Activated CD4-positive, alpha-beta memory T cell treated with anti-CD3 and anti-CD28 coated beads, Interleukin-2, amount 10 ng/mL, durations not matched to agents 7 days and 5 days (primary cell): ENCODE results near the gene PHLDA1. TPM values are rescaled to one million over a fixed set of nuclear protein-coding genes. Genes with fewer than 3 reads are reported as not detected.
A peak's percentile ranks its signal among the peaks of the same experiment; 100 is the strongest.

Experiments used
- CTCF ChIA-PET: fragments of 350-600 bp; sonication (Branson Sonifier 250); formaldehyde crosslinking; loops from one replicate; lab custom pipeline; 2021; ENCODE audit warnings: antibody characterized with exemption, inconsistent platforms; lab: Charles Lee
- POLR2A ChIA-PET: fragments of 350-600 bp; sonication (Branson Sonifier 250); formaldehyde crosslinking; loops from one replicate; lab custom pipeline; 2021; ENCODE audit warnings: antibody characterized with exemption; lab: Charles Lee
- DNase-seq: peaks from one replicate; pipeline ENCODE4 v3.0.0-alpha.2; 2020
- H3K27ac Mint-ChIP-seq: one replicate; pipeline ENCODE4 v1.8.0; 2021; ENCODE audit warnings: mild to moderate bottlenecking, mixed read lengths
- H3K27me3 Mint-ChIP-seq: one replicate; pipeline ENCODE4 v1.8.0; 2021; ENCODE audit warnings: mixed read lengths
- H3K36me3 Mint-ChIP-seq: one replicate; pipeline ENCODE4 v1.8.0; 2021; ENCODE audit warnings: low read depth, mixed read lengths
- H3K4me1 Mint-ChIP-seq: one replicate; pipeline ENCODE4 v1.8.0; 2021; ENCODE audit warnings: mixed read lengths
- H3K4me3 Mint-ChIP-seq: one replicate; pipeline ENCODE4 v1.8.0; 2021; ENCODE audit warnings: mild to moderate bottlenecking, mixed read lengths
- H3K9me3 Mint-ChIP-seq: one replicate; pipeline ENCODE4 v1.8.0; 2021; ENCODE audit warnings: mixed read lengths
- total RNA-seq, 2 experiments: library from RNA; stranded (reverse); gene quantifications; one replicate each; pipeline ENCODE4 v1.2.3, GENCODE V29; 2021

PHLDA1 gene
- total RNA-seq, 2 experiments from 2014 or later: 42.8 TPM

- Mint-ChIP-seq H3K4me3 (no peak overlapping the region), H3K27ac (no peak overlapping the region), H3K27me3 (no peaks in the 10 kb centered on the region), H3K36me3 (peaks cover 82% of the 10 kb centered on the region), H3K9me3 (peaks cover 5% of the 10 kb centered on the region), H3K4me1 (peaks cover 16% of the 10 kb centered on the region)
- ChIA-PET POLR2A (no interaction called here), CTCF (no interaction called here)
- no peak for DNase-seq
Measured at GRCh38 chr12:76060111-76060510, 28.5 kb upstream of the PHLDA1 start.

DNA sequence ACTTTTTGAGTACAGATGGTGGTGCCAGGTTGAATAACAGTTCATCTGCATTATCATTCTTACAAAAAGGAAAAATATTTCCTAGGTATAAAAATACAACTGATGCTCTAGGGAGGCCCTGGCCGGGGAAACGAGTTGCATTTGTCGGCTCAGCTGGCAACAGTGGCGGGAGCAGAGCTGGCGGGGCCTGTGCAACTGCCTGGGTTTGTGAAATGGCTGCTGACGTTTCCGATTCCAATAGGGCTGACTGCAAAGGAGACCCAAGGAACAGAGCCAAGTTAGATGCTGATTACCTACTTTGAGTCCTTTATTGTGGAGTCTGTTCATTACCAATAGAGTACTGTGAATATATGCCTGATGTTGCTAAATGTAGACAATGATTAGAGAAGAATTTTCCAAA, 25.8 kb upstream of the PHLDA1 start:
- Mint-ChIP-seq H3K27me3 (no peaks in the 10 kb centered on the region), H3K4me1 (peaks cover 11% of the 10 kb centered on the region), H3K4me3 (no peak overlapping the region), H3K9me3 (no peaks in the 10 kb centered on the region), H3K27ac (no peak overlapping the region), H3K36me3 (peaks cover 72% of the 10 kb centered on the region)
- DNase-seq: no peak
- ChIA-PET POLR2A (no interaction called here), CTCF (no interaction called here)

- H3K4me3 Mint-ChIP-seq: no peak overlapping the region
- POLR2A ChIA-PET: no interaction called here
- no peaks in the 10 kb centered on the region for H3K9me3 Mint-ChIP-seq
- H3K36me3 Mint-ChIP-seq: peaks cover 67% of the 10 kb centered on the region
- CTCF ChIA-PET: interaction anchor here (1.3 kb wide), 1 partner anchor 24 kb away, joined by 3 read pairs; the partner anchor contains the start of gene PHLDA1
- H3K27ac Mint-ChIP-seq: no peak overlapping the region
- no peak for DNase-seq
- no peaks in the 10 kb centered on the region for H3K27me3 Mint-ChIP-seq
- peaks cover 7% of the 10 kb centered on the region for H3K4me1 Mint-ChIP-seq
Measured at GRCh38 chr12:76055393-76055792, 23.8 kb upstream of the PHLDA1 start.

DNA sequence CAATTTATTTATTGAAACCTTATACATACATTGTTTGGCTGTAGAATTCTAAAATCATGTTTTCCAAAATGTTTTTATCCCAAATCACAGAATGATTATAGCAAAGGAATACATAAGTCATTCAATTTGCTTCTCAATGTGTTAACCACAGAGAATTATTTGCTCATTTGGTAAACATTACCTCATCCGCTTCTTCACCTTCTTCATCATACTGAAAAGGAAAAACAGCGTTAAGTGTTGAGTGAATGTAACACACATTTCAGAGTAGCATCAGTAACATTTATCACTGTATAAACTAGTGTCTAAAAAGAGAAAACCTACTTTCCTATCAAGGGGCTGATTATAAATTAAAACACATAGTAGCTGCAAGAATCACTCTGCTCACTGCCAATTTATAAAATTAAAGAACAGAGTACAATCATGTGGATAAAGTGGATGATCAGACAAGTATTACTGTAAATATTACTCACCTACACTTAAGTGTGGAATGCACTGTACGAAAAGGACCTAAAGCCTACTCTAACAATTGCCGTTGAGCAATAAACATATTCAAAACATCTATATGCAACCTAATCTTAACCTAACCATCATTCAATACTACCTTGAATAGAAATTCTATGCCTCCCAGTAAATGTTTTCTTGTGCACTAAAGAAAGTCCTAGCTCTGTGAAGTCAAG, 18.1 kb upstream of the PHLDA1 start:
- Mint-ChIP-seq H3K4me3 (no peak overlapping the region), H3K9me3 (no peaks in the 10 kb centered on the region), H3K27ac (no peak overlapping the region), H3K4me1 (peaks cover 7% of the 10 kb centered on the region), H3K36me3 (peaks cover 55% of the 10 kb centered on the region), H3K27me3 (no peaks in the 10 kb centered on the region)
- ChIA-PET POLR2A (interaction anchor here (1.1 to 1.4 kb wide), 2 partner anchors 12 to 17 kb away, joined by 3 to 4 read pairs; no protein-coding TSS in a partner anchor), CTCF (interaction anchor here (0.8 to 1.4 kb wide), 4 partner anchors 18 to 523 kb away, joined by 3 read pairs; partner anchors contain the start of gene PHLDA1)
- DNase-seq: no peak

DNA sequence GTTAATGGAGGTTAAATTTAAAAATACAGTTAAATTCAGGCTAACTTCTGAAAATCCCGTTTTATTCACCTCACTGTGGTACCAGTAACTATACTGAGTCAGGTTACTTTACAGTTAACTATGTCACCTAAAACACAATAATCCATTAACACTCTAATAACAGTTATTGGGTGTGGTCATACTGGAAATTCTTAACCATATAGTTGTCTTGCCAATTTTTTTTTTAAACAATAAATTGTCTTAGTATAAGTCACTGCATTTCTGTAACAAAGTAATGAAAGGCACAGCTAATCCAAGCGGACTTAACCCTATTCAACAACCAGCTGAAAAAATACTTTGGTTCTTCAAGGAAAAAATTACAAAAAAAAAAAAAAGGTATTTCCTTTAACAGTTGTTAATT, 16.2 kb upstream of the PHLDA1 start:
- DNase-seq: no peak
- H3K36me3 Mint-ChIP-seq: peaks cover 52% of the 10 kb centered on the region
- ChIA-PET CTCF (interaction anchor here (0.6 to 1.5 kb wide), 2 partner anchors 16 to 39 kb away, joined by 3 to 6 read pairs; partner anchors contain the start of gene PHLDA1), POLR2A (interaction anchor here (0.6 kb wide), 2 partner anchors 20 to 308 kb away, joined by 3 read pairs; no protein-coding TSS in a partner anchor)
- no peak overlapping the region for H3K27ac Mint-ChIP-seq
- peaks cover 8% of the 10 kb centered on the region for H3K4me1 Mint-ChIP-seq
- no peaks in the 10 kb centered on the region for H3K27me3 Mint-ChIP-seq
- H3K9me3 Mint-ChIP-seq: no peaks in the 10 kb centered on the region
- no peak overlapping the region for H3K4me3 Mint-ChIP-seq

DNA sequence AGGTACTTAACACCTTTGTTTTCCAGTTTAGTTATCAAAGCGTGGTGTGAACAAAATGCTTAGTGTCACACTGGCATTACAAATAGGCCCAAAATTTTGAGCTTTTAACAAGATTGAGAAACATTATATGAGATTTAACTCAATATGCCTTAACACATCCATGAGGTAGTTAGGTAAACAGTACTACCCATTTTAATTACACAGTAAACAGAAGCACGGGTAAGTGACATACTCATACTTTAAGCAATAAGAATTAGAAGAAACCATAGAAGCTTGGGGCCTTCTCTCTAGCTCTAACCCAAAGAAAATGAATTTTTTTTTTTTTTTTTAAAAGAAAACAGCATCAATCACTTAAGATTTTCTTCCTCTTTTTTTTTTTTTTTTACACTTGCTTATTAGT, 15.5 kb upstream of the PHLDA1 start:
- ChIA-PET POLR2A (interaction anchor here (0.6 to 1.2 kb wide), 2 partner anchors 16 to 21 kb away, joined by 3 read pairs; partner anchors contain the start of gene PHLDA1), CTCF (interaction anchor here (0.6 to 1.5 kb wide), 2 partner anchors 14 to 15 kb away, joined by 3 read pairs; partner anchors contain the start of gene PHLDA1)
- H3K27ac Mint-ChIP-seq: no peak overlapping the region
- H3K36me3 Mint-ChIP-seq: peaks cover 45% of the 10 kb centered on the region
- no peak for DNase-seq
- H3K4me1 Mint-ChIP-seq: peaks cover 7% of the 10 kb centered on the region
- no peaks in the 10 kb centered on the region for H3K27me3 Mint-ChIP-seq
- H3K9me3 Mint-ChIP-seq: no peaks in the 10 kb centered on the region
- H3K4me3 Mint-ChIP-seq: no peak overlapping the region

- Mint-ChIP-seq H3K9me3 (no peaks in the 10 kb centered on the region), H3K36me3 (peaks cover 19% of the 10 kb centered on the region), H3K4me1 (peaks cover 2% of the 10 kb centered on the region), H3K4me3 (no peak overlapping the region), H3K27me3 (no peaks in the 10 kb centered on the region), H3K27ac (no peak overlapping the region)
- POLR2A ChIA-PET: interaction anchor here (0.9 kb wide), 2 partner anchors 18 to 532 kb away, joined by 3 to 5 read pairs; partner anchors contain the start of gene KRR1
- no peak for DNase-seq
- CTCF ChIA-PET: interaction anchor here (0.7 to 1.1 kb wide), 2 partner anchors 518 to 558 kb away, joined by 3 read pairs; no protein-coding TSS in a partner anchor
Measured at GRCh38 chr12:76043377-76043776, 11.8 kb upstream of the PHLDA1 start.

- Mint-ChIP-seq H3K27ac (no peak overlapping the region), H3K4me1 (peaks cover 9% of the 10 kb centered on the region), H3K36me3 (peaks cover 16% of the 10 kb centered on the region), H3K4me3 (no peak overlapping the region), H3K27me3 (no peaks in the 10 kb centered on the region), H3K9me3 (no peaks in the 10 kb centered on the region)
- ChIA-PET POLR2A (interaction anchor here (1.2 kb wide), 1 partner anchor 98 kb away, joined by 3 read pairs; no protein-coding TSS in a partner anchor), CTCF (no interaction called here)
- DNase-seq: no peak
Measured at GRCh38 chr12:76042147-76042546, 10.6 kb upstream of the PHLDA1 start.

DNA sequence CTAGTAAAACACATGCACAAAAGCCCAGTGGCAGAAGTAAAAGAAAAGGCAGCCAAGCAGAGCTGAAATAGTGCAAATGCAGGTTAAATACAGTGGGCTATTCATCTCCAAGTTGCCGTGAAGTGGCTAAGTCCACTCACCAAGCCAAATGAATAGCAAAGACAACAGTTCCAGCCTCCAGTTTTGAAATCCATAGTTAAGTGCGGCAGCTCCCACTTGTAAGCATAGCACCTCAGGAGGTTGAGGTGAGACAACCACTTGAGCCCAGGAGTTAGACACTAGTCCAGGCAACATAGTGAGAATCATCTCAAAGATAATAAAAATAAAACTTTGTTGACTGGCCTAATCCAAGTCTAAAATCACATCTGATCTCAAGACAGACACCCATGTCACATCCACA, 9.8 kb upstream of the PHLDA1 start:
- POLR2A ChIA-PET: interaction anchor here (1.0 to 2.4 kb wide), 4 partner anchors 10 to 260 kb away, joined by 3 to 11 read pairs (median 3); partner anchors contain the start of gene PHLDA1
- Mint-ChIP-seq H3K9me3 (no peaks in the 10 kb centered on the region), H3K4me1 (peaks cover 11% of the 10 kb centered on the region), H3K36me3 (peaks cover 10% of the 10 kb centered on the region), H3K27ac (no peak overlapping the region), H3K4me3 (no peak overlapping the region), H3K27me3 (no peaks in the 10 kb centered on the region)
- CTCF ChIA-PET: interaction anchor here (1.0 to 3.5 kb wide), 3 partner anchors 10 to 556 kb away, joined by 3 to 16 read pairs (median 5); partner anchors contain the start of gene PHLDA1
- no peak for DNase-seq

GRCh38 chr12:76040461-76040860, 8.9 kb upstream of the PHLDA1 start:
- no peak overlapping the region for H3K27ac Mint-ChIP-seq
- H3K27me3 Mint-ChIP-seq: no peaks in the 10 kb centered on the region
- no peak overlapping the region for H3K4me3 Mint-ChIP-seq
- ChIA-PET POLR2A (interaction anchor here (0.9 to 2.4 kb wide), 4 partner anchors 9 to 557 kb away, joined by 3 to 11 read pairs (median 3); partner anchors contain the start of genes KRR1 and PHLDA1), CTCF (interaction anchor here (1.0 to 3.5 kb wide), 5 partner anchors 9 to 555 kb away, joined by 3 to 16 read pairs (median 5); partner anchors contain the start of gene PHLDA1)
- peaks cover 10% of the 10 kb centered on the region for H3K36me3 Mint-ChIP-seq
- peaks cover 15% of the 10 kb centered on the region for H3K4me1 Mint-ChIP-seq
- DNase-seq: no peak
- H3K9me3 Mint-ChIP-seq: no peaks in the 10 kb centered on the region

- no peaks in the 10 kb centered on the region for H3K27me3 Mint-ChIP-seq
- H3K4me3 Mint-ChIP-seq: no peak overlapping the region
- POLR2A ChIA-PET: interaction anchor here (1.5 to 1.9 kb wide), 3 partner anchors 11 to 527 kb away, joined by 3 to 8 read pairs (median 4); partner anchors contain the start of gene KRR1
Measured at GRCh38 chr12:76038176-76038575, 6.6 kb upstream of the PHLDA1 start.

GRCh38 chr12:76037130-76038103, 5.8 kb upstream of the PHLDA1 start:
- Mint-ChIP-seq H3K27me3 (no peaks in the 10 kb centered on the region), H3K36me3 (peaks cover 3% of the 10 kb centered on the region), H3K9me3 (no peaks in the 10 kb centered on the region), H3K4me3 (no peak overlapping the region), H3K4me1 (peaks cover 28% of the 10 kb centered on the region), H3K27ac (no peak overlapping the region)
- POLR2A ChIA-PET: interaction anchor here (0.8 to 1.9 kb wide), 5 partner anchors 12 to 526 kb away, joined by 3 to 8 read pairs (median 4); partner anchors contain the start of gene KRR1
- CTCF ChIA-PET: interaction anchor here (0.6 to 2.0 kb wide), 27 partner anchors 8 to 557 kb away, joined by 3 to 41 read pairs (median 4); partner anchors contain the start of genes GLIPR1 and KRR1
- peak; percentile 34 for DNase-seq

More at GRCh38 chr12:76038176-76038575, 6.6 kb upstream of the PHLDA1 start:
- Mint-ChIP-seq H3K4me1 (peaks cover 22% of the 10 kb centered on the region), H3K36me3 (no peaks in the 10 kb centered on the region), H3K9me3 (no peaks in the 10 kb centered on the region), H3K27ac (no peak overlapping the region)
- CTCF ChIA-PET: interaction anchor here (1.4 to 2.0 kb wide), 12 partner anchors 8 to 554 kb away, joined by 3 to 41 read pairs (median 5); no protein-coding TSS in a partner anchor
- DNase-seq: no peak
